Activated CD8-positive, alpha-beta memory T cell treated with anti-CD3 and anti-CD28 coated beads, Interleukin-2, amount 50 U/mL, for 48 hours (primary cell): Measurements from ENCODE around the gene CDK11A.
"Not testable (repeated sequence)": the region's sequence is repeated elsewhere in the genome, so short reads cannot be mapped to it uniquely, and the experiment has no call there.

Experiments
- DNase-seq: peaks from one replicate; pipeline ENCODE4 v3.0.0-alpha.2; 2020

Gene CDK11A

GRCh38 chr1:1721201-1721600 is 3.0 kb downstream of the CDK11A start:
- DNase-seq, result peak; percentile 22

- DNase-seq, result peak; percentile 35
These were observed 8.9 kb downstream of the CDK11A start for GRCh38 chr1:1715109-1715883.

- DNase-seq, result peak; percentile 30
These were observed 16.3 kb downstream of the CDK11A start for GRCh38 chr1:1707897-1708296.

GRCh38 chr1:1707241-1707640 is 16.9 kb downstream of the CDK11A start:
- DNase-seq, result peak; percentile 42

GRCh38 chr1:1705623-1706022 is 18.5 kb downstream of the CDK11A start:
- DNase-seq, result not testable (repeated sequence)

DNA sequence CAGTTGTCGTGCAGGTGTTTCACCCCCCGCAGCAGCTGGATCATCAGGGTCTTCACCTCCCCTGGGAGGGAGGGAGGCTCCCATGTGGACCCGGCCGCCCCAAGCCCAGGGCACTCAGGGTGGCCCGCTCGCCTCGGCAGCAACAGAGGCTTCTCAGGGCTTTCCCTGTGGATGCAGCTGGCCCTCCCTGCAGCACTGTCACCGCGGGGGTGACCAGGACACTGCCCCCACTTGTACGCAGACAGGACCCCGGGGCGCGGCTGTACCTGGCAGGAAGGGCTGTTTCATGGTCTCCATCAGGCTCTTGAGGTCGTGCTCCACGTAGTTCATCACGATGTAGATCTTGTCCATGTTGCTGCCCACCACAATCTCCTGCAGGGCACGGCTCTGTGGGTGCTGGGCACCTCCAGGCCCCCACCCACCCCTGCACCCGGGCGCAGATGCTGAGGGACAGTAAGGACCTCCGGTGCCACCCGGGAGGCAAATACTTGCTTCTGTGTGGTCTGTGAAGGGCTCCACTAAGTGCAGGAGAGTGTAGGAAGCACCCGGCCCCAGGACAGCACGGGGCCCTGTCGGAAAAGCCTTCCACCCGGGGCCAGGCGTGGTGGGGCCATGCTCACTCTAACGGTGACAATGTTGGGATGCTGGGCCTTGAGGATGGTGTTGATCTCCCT is 19.7 kb downstream of the CDK11A start:
- DNase-seq, result peak; percentile 46

- peak; percentile 54 for DNase-seq
These were observed 20.4 kb downstream of the CDK11A start for GRCh38 chr1:1703796-1704195.

- DNase-seq, result peak; percentile 35
These were observed 21.7 kb downstream of the CDK11A start for GRCh38 chr1:1702506-1702905.

DNA sequence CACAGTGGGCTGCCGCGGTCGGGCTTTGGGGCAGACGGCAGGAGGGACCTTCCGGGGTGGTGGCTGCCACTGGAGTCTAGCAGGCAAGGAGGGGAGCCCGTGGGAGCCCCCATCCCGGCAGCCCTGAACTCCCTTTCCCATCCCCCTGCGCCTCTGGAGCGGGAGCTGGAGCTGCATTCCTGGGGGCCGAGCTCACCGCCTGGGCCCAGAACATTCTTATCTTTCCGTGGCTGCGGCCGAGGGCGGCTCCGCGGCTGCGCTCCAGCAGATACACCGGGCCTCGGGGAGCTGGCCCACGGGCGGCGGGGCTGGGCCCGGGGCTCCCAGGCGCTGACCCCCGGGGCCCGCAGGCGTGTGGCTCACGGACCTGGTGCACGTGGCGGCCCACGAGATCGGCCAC is 23.6 kb downstream of the CDK11A start:
- not testable (repeated sequence) for DNase-seq

GRCh38 chr1:1700067-1700466 is 24.1 kb downstream of the CDK11A start:
- not testable (repeated sequence) for DNase-seq

GRCh38 chr1:1699061-1699460 is 25.1 kb downstream of the CDK11A start:
- peak; percentile 49 for DNase-seq

GRCh38 chr1:1697358-1698183 is 26.6 kb downstream of the CDK11A start:
- peak; percentile 49 for DNase-seq

- DNase-seq, result peak; percentile 50
These were observed 27.5 kb downstream of the CDK11A start for GRCh38 chr1:1696431-1697357.

DNA sequence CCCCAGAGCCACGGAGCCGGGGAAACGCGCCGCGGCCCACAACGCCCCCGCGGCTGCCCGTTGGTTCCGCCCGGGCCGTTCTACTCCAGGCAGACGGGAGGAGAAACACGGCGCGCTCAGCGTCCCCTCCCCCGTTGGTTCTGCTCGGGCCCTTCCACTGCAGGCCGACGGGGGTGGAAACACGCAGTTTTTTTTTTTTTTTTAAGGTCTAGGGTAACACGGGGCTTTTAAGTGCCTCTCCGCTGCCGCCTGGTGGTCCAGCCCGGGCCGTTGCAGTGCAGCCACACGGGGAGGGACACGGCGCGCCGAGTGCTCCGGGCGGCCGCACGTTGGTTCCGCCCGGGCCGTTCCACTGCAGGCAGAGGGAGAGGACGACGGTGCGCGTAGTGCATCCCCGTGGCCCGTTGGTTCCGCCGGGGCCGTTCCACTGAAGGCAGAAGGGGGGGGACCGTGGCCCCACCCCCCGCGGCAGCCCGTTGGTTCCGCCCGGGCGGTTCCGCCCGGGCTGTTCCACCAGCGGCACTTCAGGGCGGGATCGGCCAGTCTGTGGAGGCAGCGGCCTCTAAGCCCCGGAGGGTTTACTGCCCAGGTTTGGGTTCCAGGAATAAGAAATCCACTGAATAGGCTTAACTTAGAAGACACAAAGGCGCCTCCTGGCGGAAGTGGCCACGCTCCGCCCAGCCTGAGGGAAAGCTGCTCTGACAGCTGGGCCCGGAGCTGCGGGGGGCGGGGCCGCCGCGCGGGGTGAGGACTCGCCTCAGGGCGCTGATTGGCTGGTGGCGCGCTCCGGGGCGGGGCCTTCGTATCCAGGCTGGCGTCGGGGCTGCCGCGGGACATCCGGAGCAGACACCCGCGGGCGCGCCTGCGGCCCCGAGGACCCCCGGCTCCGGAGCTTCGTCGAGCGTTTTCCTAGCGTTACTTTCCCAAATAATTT is 31.2 kb downstream of the CDK11A start, which contains the start of gene SLC35E2B:
SLC35E2B (minus strand) TSS at position 82 of the 934 bp plus-strand sequence. CDS start 16,096 bp downstream, outside the sequence.
- DNase-seq, result peak; percentile 95

GRCh38 chr1:1692324-1692713 is 31.8 kb downstream of the CDK11A start:
- DNase-seq, result peak; percentile 86

- DNase-seq, result peak; percentile 50
These were observed 32.7 kb downstream of the CDK11A start for GRCh38 chr1:1691443-1691842.

- peak; percentile 22 for DNase-seq
These were observed 34.6 kb downstream of the CDK11A start for GRCh38 chr1:1689526-1689925.

DNA sequence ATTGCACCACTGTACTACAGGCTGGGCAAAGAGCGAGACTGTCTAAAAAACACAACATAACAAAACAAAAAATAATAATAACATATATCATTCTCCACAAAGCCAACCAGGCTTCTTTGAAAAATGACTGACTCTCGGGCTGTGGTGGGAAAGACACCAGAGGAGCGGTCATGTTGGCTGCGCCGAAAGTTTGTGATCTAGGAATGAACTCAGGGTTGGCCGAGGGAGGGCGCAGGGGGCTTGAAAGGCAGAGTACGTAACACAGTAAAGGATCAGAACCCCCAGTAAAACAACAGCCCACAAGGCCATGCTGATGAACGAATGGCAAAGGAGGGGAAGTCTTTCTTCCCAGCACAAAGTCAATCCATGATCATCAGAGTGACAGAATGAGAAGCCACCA is 36.3 kb downstream of the CDK11A start:
- no peak for DNase-seq

GRCh38 chr1:1684031-1684681 is 40.0 kb downstream of the CDK11A start:
- no peak for DNase-seq
